K562 (cell line): Measurements from ENCODE around the gene GBA2. TPM values are rescaled to one million over a fixed set of nuclear protein-coding genes. Genes with fewer than 3 reads are reported as not detected.

Experiments
- ATAC-seq: fragments of 200-7000 bp; cut with Tn5 transposase; 3 replicates; pipeline ENCODE4 v1.9.1; 2020; ENCODE audit warnings: moderate library complexity
- BruUV-seq: library from RNA; stranded (reverse); fragments of 400-500 nt; replicated peaks from 2 replicates; lab custom pipeline; 2021; lab: Mats Ljungman, UMichigan
- CTCF ChIA-PET: fragments of 300-600 bp; formaldehyde crosslinking; extraction: SDS; loops from one replicate; lab custom pipeline; 2021; ENCODE audit warnings: low intra/inter-chr PET ratio; lab: Yijun Ruan, JAX
- POLR2A ChIA-PET: fragments of 300-600, 350-650 bp; sonication (Branson Sonifier 250); formaldehyde crosslinking; extraction: SDS; loops from one replicate; lab custom pipeline; 2021; ENCODE audit warnings: antibody characterized with exemption, inconsistent platforms; lab: Yijun Ruan, JAX
- DNase-seq, 4 experiments: peaks; one replicate each; pipeline versions ENCODE4 v3.0.0 to v3.0.0-alpha.2; 2011 to 2018; ENCODE audit warnings: low spot score in 3 of 4, mixed read lengths in 3 of 4; ENCODE audit errors: extremely low read depth in 1 of 4
- FAIRE-seq: peaks from 2 replicates; lab custom pipeline; 2011; peaks lifted over from hg19 to GRCh38; lab: Jason Lieb, UNC
- H2AFZ ChIP-seq: 2 replicates; pipeline ENCODE4 v1.6.0; 2011; ENCODE audit warnings: low read depth, low read length, control low read depth, inconsistent platforms
- H3K27ac ChIP-seq: fragments of 200-600 bp; 3 replicates; pipeline ENCODE4 v1.8.0; 2011; ENCODE audit warnings: low read depth, mild to moderate bottlenecking, control low read depth, inconsistent platforms, low read length, moderate library complexity, mixed read lengths; ENCODE audit errors: extremely low read depth
- H3K27me3 ChIP-seq, 2 experiments: fragments of 300-600 bp in 1 of 2; 2 replicates in 1 of 2; 3 replicates in 1 of 2; pipeline versions ENCODE4 v1.6.0 to v1.8.0; 2011; ENCODE audit warnings: inconsistent platforms in 2 of 2, low read length in 2 of 2, mild to moderate bottlenecking in 1 of 2, mixed read lengths in 1 of 2, moderate library complexity in 1 of 2; ENCODE audit not compliant: control insufficient read depth in 2 of 2, insufficient read depth in 2 of 2
- H3K36me3 ChIP-seq: fragments of 300-600 bp; 3 replicates; pipeline ENCODE4 v1.8.0; 2011; ENCODE audit warnings: mild to moderate bottlenecking, low read length, inconsistent platforms; ENCODE audit not compliant: control insufficient read depth, insufficient read depth
- H3K4me1 ChIP-seq, 2 experiments: fragments of 200-600 bp in 1 of 2; replicated peaks in 1 of 2; 2 replicates in 1 of 2; 3 replicates in 1 of 2; pipeline versions ENCODE4 v1.5.1 to v1.8.0; 2011; ENCODE audit warnings: inconsistent platforms in 2 of 2, low read length in 2 of 2, mild to moderate bottlenecking in 1 of 2, mixed read lengths in 1 of 2, moderate library complexity in 1 of 2; ENCODE audit not compliant: control insufficient read depth in 2 of 2, insufficient read depth in 2 of 2
- H3K4me2 ChIP-seq: 2 replicates; pipeline ENCODE4 v1.6.1; 2011; ENCODE audit warnings: low read length, control low read depth, inconsistent platforms, mixed read lengths; ENCODE audit not compliant: insufficient read depth
- H3K4me3 ChIP-seq: fragments of 200-600 bp; sonication (generic), shearing (Covaris generic); 2 replicates; pipeline ENCODE4 v1.5.1; 2016; ENCODE audit warnings: control low read depth, inconsistent platforms
- H3K79me2 ChIP-seq: fragments of 200-600 bp; 3 replicates; pipeline ENCODE4 v1.8.0; 2011; ENCODE audit warnings: low read length, inconsistent platforms; ENCODE audit not compliant: control insufficient read depth, insufficient read depth
- H3K9ac ChIP-seq, 2 experiments: 2 replicates each; pipeline versions ENCODE4 v1.6.0 to v1.6.1; 2011; ENCODE audit warnings: low read depth in 2 of 2, low read length in 2 of 2, control low read depth in 1 of 2, inconsistent platforms in 1 of 2, mild to moderate bottlenecking in 1 of 2, mixed read lengths in 1 of 2; ENCODE audit not compliant: insufficient read depth in 1 of 2
- H3K9me1 ChIP-seq: one replicate; pipeline ENCODE4 v1.6.0; 2011; ENCODE audit warnings: inconsistent platforms, mild to moderate bottlenecking, low read length, moderate library complexity; ENCODE audit not compliant: control insufficient read depth, insufficient read depth
- H3K9me3 ChIP-seq: replicated peaks from 2 replicates; pipeline ENCODE4 v1.5.1; 2011; ENCODE audit warnings: low read depth, low read length, inconsistent platforms; ENCODE audit not compliant: control insufficient read depth, insufficient read depth
- H4K20me1 ChIP-seq: replicated peaks from 2 replicates; pipeline ENCODE4 v1.6.1; 2011; ENCODE audit warnings: low read length, inconsistent platforms, mixed read lengths; ENCODE audit not compliant: control insufficient read depth, insufficient read depth
- CEBPB ChIP-seq: fragments of 450-650 bp; IDR thresholded peaks from 2 replicates; pipeline ENCODE4 v1.6.1; 2016; ENCODE audit warnings: missing genetic modification characterization, missing compliant biosample characterization
- CEBPG ChIP-seq, 3 experiments: fragments of 200-800 bp in 1 of 3; sonication (Bioruptor generic) in 1 of 3; sonication (generic) in 1 of 3; formaldehyde crosslinking in 1 of 3; IDR thresholded peaks in 2 of 3; conservative IDR thresholded peaks in 1 of 3; 2 replicates each; pipeline versions ENCODE4 v1.6.1 to v1.8.0; 2016 to 2022; ENCODE audit warnings: missing compliant biosample characterization in 2 of 3, missing genetic modification characterization in 2 of 3, mild to moderate bottlenecking in 1 of 3, missing genetic modification reagents in 1 of 3
- CGGBP1 ChIP-seq: fragments of 250-450 bp; sonication (Bioruptor Pico); IDR thresholded peaks from 2 replicates; pipeline ENCODE4 v1.9.0; 2021; ENCODE audit warnings: mild to moderate bottlenecking
- CHD1 ChIP-seq: fragments of 200-600 bp; sonication (generic); IDR thresholded peaks from one replicate; pipeline ENCODE4 v1.6.1; 2012; ENCODE audit warnings: mild to moderate bottlenecking, moderate library complexity, low read length, inconsistent platforms
- DMBX1 ChIP-seq: fragments of 250-450 bp; sonication (Bioruptor Pico); IDR thresholded peaks from 2 replicates; pipeline ENCODE4 v1.8.0; 2022; ENCODE audit warnings: inconsistent platforms, mild to moderate bottlenecking, moderate library complexity, borderline replicate concordance
- FIP1L1 ChIP-seq: fragments of 200-400 bp; formaldehyde crosslinking; IDR thresholded peaks from 2 replicates; pipeline ENCODE4 v1.6.1; 2018; ENCODE audit warnings: mild to moderate bottlenecking, low read depth, low read length; ENCODE audit not compliant: poor library complexity, severe bottlenecking
- HMG20A ChIP-seq: fragments of 450-650 bp; formaldehyde crosslinking; conservative IDR thresholded peaks from 2 replicates; pipeline ENCODE4 v1.4.0; 2020; ENCODE audit warnings: mild to moderate bottlenecking, mixed read lengths
- KAT8 ChIP-seq: fragments of 450-650 bp; IDR thresholded peaks from 2 replicates; pipeline ENCODE4 v1.6.1; 2016; ENCODE audit warnings: low read depth, mild to moderate bottlenecking
- KDM5B ChIP-seq: fragments of 200-600 bp; sonication (generic); IDR thresholded peaks from 2 replicates; pipeline ENCODE4 v1.6.1; 2012; ENCODE audit warnings: low read depth, mild to moderate bottlenecking, moderate library complexity, low read length, control low read depth, inconsistent platforms; ENCODE audit not compliant: insufficient replicate concordance
- RBM39 ChIP-seq: fragments of 200-400 bp; formaldehyde crosslinking; optimal IDR thresholded peaks from 2 replicates; pipeline ENCODE3; 2018; ENCODE audit warnings: low read depth, low read length
- SPI1 ChIP-seq: IDR thresholded peaks from 2 replicates; pipeline ENCODE4 v1.6.1; 2011; ENCODE audit warnings: low read depth, low read length, control low read depth, borderline replicate concordance
- TAF15 ChIP-seq: fragments of 200-400 bp; formaldehyde crosslinking; IDR thresholded peaks from 2 replicates; pipeline ENCODE4 v1.6.1; 2017; ENCODE audit warnings: mild to moderate bottlenecking, low read depth, low read length, moderate library complexity
- in situ Hi-C: fragments of 300-500 bp; cut with MboI; formaldehyde crosslinking; loops from 4 replicates; pipeline ENCODE4 v1.15.0; 2018; ENCODE audit warnings: inconsistent platforms, mixed read lengths
- intact Hi-C: fragments of 100-400 bp; cut with micrococcal nuclease; formaldehyde crosslinking; loops from 2 replicates; pipeline ENCODE4 v1.14.2; 2022
- polyA plus RNA-seq, 8 experiments: library from polyadenylated mRNA; depleted of rRNA in 4 of 8; stranded (reverse) in 5 of 8; unstranded in 3 of 8; fragments of >200 nt; fragmentation: Nextera tagmentation in 2 of 8; fragmentation: Illumina TruSeq in 1 of 8; extraction: Ambion mirVana in 2 of 8; extraction: Trizol in 1 of 8; gene quantifications; 2 replicates each; pipeline versions ENCODE4 v1.2.1 to v1.2.3, GENCODE V29; 2011 to 2014; ENCODE audit warnings: inconsistent platforms in 1 of 8, missing spikeins in 1 of 8
- total RNA-seq, 7 experiments: library from RNA; depleted of rRNA in 6 of 7; stranded (reverse); fragments of >200 nt in 6 of 7; fragmentation: Illumina TruSeq in 2 of 7; extraction: Trizol in 2 of 7; gene quantifications; 2 replicates each; pipeline versions ENCODE4 v1.2.1 to v1.2.3, GENCODE V29; 2011 to 2021; ENCODE audit warnings: low replicate concordance in 1 of 7

GBA2 gene
- total and polyA plus RNA-seq, 9 of the 15 experiments (the other 6 are each of a cell fraction or from before 2014, with no cell fraction given), result 14.1 to 60.4 (median 32.1) TPM

DNA sequence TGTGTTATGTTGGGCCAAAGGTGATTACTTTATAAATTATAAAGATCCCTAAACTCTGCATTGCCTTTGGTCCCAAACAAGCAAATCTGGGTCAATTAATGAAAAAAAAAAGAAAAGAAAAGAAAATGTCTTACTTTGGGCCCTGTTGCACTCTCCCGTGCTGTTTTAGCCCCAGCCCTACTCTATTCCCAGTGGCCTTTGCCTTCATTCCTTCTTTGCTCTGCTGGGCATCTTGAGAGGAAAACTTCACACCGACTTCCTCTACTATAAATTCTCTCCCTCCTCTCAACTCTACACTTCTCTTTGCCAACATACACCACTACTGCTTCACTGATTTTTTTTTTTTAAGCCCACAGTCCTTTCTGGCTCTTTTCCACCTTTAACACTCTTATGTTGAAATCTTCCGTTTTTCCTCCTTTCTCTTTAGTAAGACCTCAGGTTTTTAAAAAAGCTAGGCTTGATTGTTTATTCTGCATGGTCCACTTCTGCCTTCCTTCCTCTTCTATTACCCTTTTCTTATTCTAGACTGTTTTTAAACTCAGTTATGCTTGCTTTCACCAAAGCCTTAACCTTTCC is 9.5 kb upstream of the GBA2 start (continued):
- no peak for TF ChIP-seq KDM5B

DNA sequence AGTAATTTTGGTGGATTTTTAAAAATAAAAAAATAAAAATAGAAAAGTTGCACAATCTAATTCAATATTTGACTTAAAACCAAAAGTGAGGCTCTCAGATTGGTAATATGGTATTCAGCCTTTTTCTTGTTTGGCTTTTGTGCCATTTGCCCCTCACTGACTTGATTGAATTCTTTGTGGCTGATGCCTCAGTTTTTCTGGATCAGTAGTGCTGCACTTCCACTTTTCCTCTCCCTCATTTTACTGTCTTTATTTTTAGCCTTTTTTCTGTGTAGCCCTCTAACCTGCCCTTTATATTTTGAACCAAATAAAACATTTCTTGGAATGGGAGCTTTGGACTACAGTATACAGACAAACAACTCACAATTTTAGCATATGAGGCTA is 8.9 kb upstream of the GBA2 start:
- BruUV-seq, result no TSS peak
- ATAC-seq, result no peak
- Histone ChIP-seq H3K9ac (peak overlapping the region in 1 of 2 experiments; percentile 92; a peak in 2 of 4 replicates), H3K36me3 (peaks cover 6% of the 10 kb centered on the region; the same call in 2 of the 3 replicates), H4K20me1 (no peaks in the 10 kb centered on the region), H3K9me1 (no peaks in the 10 kb centered on the region), H3K4me3 (peak overlapping the region; percentile 89), H3K27ac (peak overlapping the region; percentile 91; the same call in 2 of the 3 replicates), H3K9me3 (no peaks in the 10 kb centered on the region), H3K27me3 (no peaks in the 10 kb centered on the region), H2AFZ (no peak overlapping the region), H3K79me2 (peaks cover 42% of the 10 kb centered on the region), H3K4me1 (peaks cover 4 to 9% of the 10 kb centered on the region in 2 experiments; a peak in 3 of 5 replicates), H3K4me2 (peak overlapping the region; percentile 86)
- ChIA-PET POLR2A (no interaction called here), CTCF (no interaction called here)
- no peak for FAIRE-seq
- DNase-seq, result no peak
- TF ChIP-seq TAF15 (no peak), FIP1L1 (no peak), SPI1 (0 out of 2 replicates have a peak, but pooled peaks have one; percentile 36), RBM39 (no peak), DMBX1 (no peak), CHD1 (peak; percentile 37), CEBPB (tag) (0 out of 2 replicates have a peak, but pooled peaks have one; percentile 30), KAT8 (no peak), CEBPG (CRISPR knock-in tag; IDR thresholded peaks at IDR 0.05) (no peak), CEBPG (tag; conservative IDR thresholded peaks at IDR 0.05 in 1 of 2, IDR thresholded peaks at IDR 0.05 in 1 of 2) (peak; percentile 35; a peak in 1 of 4 replicates), HMG20A (no peak), CGGBP1 (CRISPR knock-in tag) (no peak)
- in situ Hi-C loops (no loop called here), intact Hi-C loops (no loop called here)
